Fibroblast of lung (primary cell): ENCODE measurements around the gene GATA5. TPM values are rescaled to one million over a fixed set of nuclear protein-coding genes. Genes with fewer than 3 reads are reported as not detected.

Source experiments
- DNase-seq, 2 donors: peaks; one replicate each; pipeline versions ENCODE4 v3.0.0 to v3.0.0-alpha.2; 2010; ENCODE audit warnings: low read depth in 2 of 2
- H2AFZ ChIP-seq: 2 replicates; pipeline ENCODE4 v1.5.1; 2012; ENCODE audit warnings: low read length, control low read depth, inconsistent platforms
- H3K27ac ChIP-seq: 2 replicates; pipeline ENCODE4 v1.5.1; 2011; ENCODE audit warnings: low read length, control low read depth; ENCODE audit not compliant: insufficient read depth
- H3K27me3 ChIP-seq: 2 replicates; pipeline ENCODE4 v1.5.1; 2011; ENCODE audit warnings: mild to moderate bottlenecking, low read length; ENCODE audit not compliant: control insufficient read depth, insufficient read depth
- H3K36me3 ChIP-seq: 2 replicates; pipeline ENCODE4 v1.5.1; 2011; ENCODE audit warnings: low read length; ENCODE audit not compliant: control insufficient read depth, insufficient read depth
- H3K4me1 ChIP-seq: 2 replicates; pipeline ENCODE4 v1.5.1; 2011; ENCODE audit warnings: low read length; ENCODE audit not compliant: control insufficient read depth, insufficient read depth; ENCODE audit errors: extremely low read depth
- H3K4me2 ChIP-seq: 2 replicates; pipeline ENCODE4 v1.5.1; 2011; ENCODE audit warnings: low read length, control low read depth; ENCODE audit not compliant: insufficient read depth; ENCODE audit errors: extremely low read depth
- H3K4me3 ChIP-seq, 4 experiments: fragments of 200-600 bp in 1 of 4; sonication (generic) in 1 of 4; replicated peaks in 1 of 4; 2 replicates each; pipeline ENCODE4 v1.5.1; 2011 to 2016; ENCODE audit warnings: low read length in 4 of 4, low read depth in 3 of 4, mild to moderate bottlenecking in 3 of 4, control low read depth in 2 of 4, inconsistent platforms in 1 of 4, mixed read lengths in 1 of 4; ENCODE audit not compliant: insufficient read depth in 1 of 4; ENCODE audit errors: control extremely low read depth in 1 of 4
- H3K79me2 ChIP-seq: 2 replicates; pipeline ENCODE4 v1.5.1; 2012; ENCODE audit warnings: mild to moderate bottlenecking, low read length, inconsistent platforms; ENCODE audit not compliant: control insufficient read depth, insufficient read depth
- H3K9ac ChIP-seq: 2 replicates; pipeline ENCODE4 v1.5.1; 2011; ENCODE audit warnings: mild to moderate bottlenecking, low read length, control low read depth; ENCODE audit not compliant: insufficient read depth
- H3K9me3 ChIP-seq: 2 replicates; pipeline ENCODE4 v1.5.1; 2012; ENCODE audit warnings: low read depth, low read length; ENCODE audit not compliant: control insufficient read depth, insufficient read depth
- H4K20me1 ChIP-seq: 2 replicates; pipeline ENCODE4 v1.5.1; 2011; ENCODE audit warnings: low read length; ENCODE audit not compliant: control insufficient read depth, insufficient read depth; ENCODE audit errors: extremely low read depth
- CTCF ChIP-seq, 2 donors: IDR thresholded peaks in 1 of 2; conservative IDR thresholded peaks in 1 of 2; 1 replicate in 1 of 2; 2 replicates in 1 of 2; pipeline ENCODE4 v1.5.1; 2011 to 2012; ENCODE audit warnings: low read length in 2 of 2, control low read depth in 1 of 2, inconsistent platforms in 1 of 2, low read depth in 1 of 2, mild to moderate bottlenecking in 1 of 2
- EZH2 ChIP-seq: IDR thresholded peaks from 2 replicates; pipeline ENCODE4 v1.5.1; 2012; ENCODE audit warnings: low read length, control low read depth, mild to moderate bottlenecking; ENCODE audit errors: missing control alignments
- polyA plus RNA-seq, 2 donors: library from polyadenylated mRNA; depleted of rRNA in 1 of 2; stranded (reverse) in 1 of 2; unstranded in 1 of 2; fragments of >200 nt; gene quantifications; 2 replicates each; pipeline ENCODE4 v1.2.1, GENCODE V29; 2011 to 2012; ENCODE audit warnings: missing spikeins in 1 of 2
- total RNA-seq: library from RNA; depleted of rRNA; stranded (reverse); fragments of >200 nt; gene quantifications from 2 replicates; pipeline ENCODE4 v1.2.1, GENCODE V29; 2014

The GATA5 gene
- total and polyA plus RNA-seq, 2 donors (not counting 1 experiment from before 2014, with no cell fraction given), result 0.02 to 0.83 TPM

- Histone ChIP-seq H3K4me2 (no peak overlapping the region), H2AFZ (no peak overlapping the region), H3K9ac (no peak overlapping the region), H3K27me3 (peaks cover 4% of the 10 kb centered on the region), H3K9me3 (no peaks in the 10 kb centered on the region), H3K4me3 (no peak overlapping the region), H3K79me2 (no peaks in the 10 kb centered on the region), H4K20me1 (no peaks in the 10 kb centered on the region), H3K4me1 (no peaks in the 10 kb centered on the region), H3K27ac (no peak overlapping the region), H3K36me3 (no peaks in the 10 kb centered on the region)
- DNase-seq, result no peak
- TF ChIP-seq EZH2 (no peak), CTCF (conservative IDR thresholded peaks at IDR 0.05 in 1 of 2, IDR thresholded peaks at IDR 0.05 in 1 of 2; ENCODE audit: low read depth in 1 of 2, low read length in 2 of 2) (no peak)
Measured at GRCh38 chr20:62449951-62450691, 25.7 kb downstream of the GATA5 start.

- Histone ChIP-seq H3K36me3 (no peaks in the 10 kb centered on the region), H4K20me1 (no peaks in the 10 kb centered on the region), H3K9ac (no peak overlapping the region), H3K27ac (no peak overlapping the region), H3K9me3 (no peaks in the 10 kb centered on the region), H3K27me3 (no peaks in the 10 kb centered on the region), H3K4me2 (no peak overlapping the region), H3K4me3 (no peak overlapping the region), H2AFZ (no peak overlapping the region), H3K4me1 (no peaks in the 10 kb centered on the region), H3K79me2 (no peaks in the 10 kb centered on the region)
- TF ChIP-seq CTCF (conservative IDR thresholded peaks at IDR 0.05 in 1 of 2, IDR thresholded peaks at IDR 0.05 in 1 of 2; ENCODE audit: low read depth in 1 of 2, low read length in 2 of 2), result no peak
- TF ChIP-seq EZH2, result no peak
- DNase-seq, result no peak
Measured at GRCh38 chr20:62448788-62449187, 27.0 kb downstream of the GATA5 start.

- no peaks in the 10 kb centered on the region for H3K27me3 ChIP-seq
- no peak overlapping the region for H3K27ac ChIP-seq
- no peaks in the 10 kb centered on the region for H4K20me1 ChIP-seq
- H3K4me1 ChIP-seq, result no peaks in the 10 kb centered on the region
- H3K79me2 ChIP-seq, result no peaks in the 10 kb centered on the region
- no peaks in the 10 kb centered on the region for H3K9me3 ChIP-seq
- H3K36me3 ChIP-seq, result no peaks in the 10 kb centered on the region
- H3K4me3 ChIP-seq, result no peak overlapping the region
- H3K4me2 ChIP-seq, result no peak overlapping the region
- no peak overlapping the region for H2AFZ ChIP-seq
- DNase-seq, result no peak
- no peak overlapping the region for H3K9ac ChIP-seq
- TF ChIP-seq CTCF (conservative IDR thresholded peaks at IDR 0.05 in 1 of 2, IDR thresholded peaks at IDR 0.05 in 1 of 2; ENCODE audit: low read depth in 1 of 2, low read length in 2 of 2) (no peak), EZH2 (no peak)
Measured at GRCh38 chr20:62448038-62448437, 27.8 kb downstream of the GATA5 start.
